ENCODE measurements around the gene EZR.

EZR gene

GRCh38 chr6:158768436-158768835 lies 50.7 kb downstream of the EZR start:
- no peaks in the 10 kb centered on the region for H4K20me1 ChIP-seq (ENCODE audit: insufficient read depth, low read length)
- no peaks in the 10 kb centered on the region for H3K9me3 ChIP-seq (ENCODE audit: low read length)
- H3K79me2 ChIP-seq (ENCODE audit: insufficient read depth, low read length), result no peaks in the 10 kb centered on the region
- no peak overlapping the region for H3K27ac ChIP-seq (ENCODE audit: low read depth, low read length, poor library complexity, severe bottlenecking)
- H3K27me3 ChIP-seq (ENCODE audit: insufficient read depth, low read length), result no peaks in the 10 kb centered on the region
- peaks cover 95% of the 10 kb centered on the region for H3K36me3 ChIP-seq (ENCODE audit: insufficient read depth, low read length)
- H3K4me2 ChIP-seq (ENCODE audit: low read length), result no peak overlapping the region
- no peak overlapping the region for H3K9ac ChIP-seq (ENCODE audit: low read length)
- no peak overlapping the region for H2AFZ ChIP-seq (ENCODE audit: low read length)
- H3F3A ChIP-seq (ENCODE audit: insufficient read depth, low read length), result peaks cover 11% of the 10 kb centered on the region; the same call in 1 of the 2 replicates
- no peak for TF ChIP-seq CTCF (IDR thresholded peaks at IDR 0.05; ENCODE audit: low read length)
- TF ChIP-seq EZH2 (IDR thresholded peaks at IDR 0.05; ENCODE audit: borderline replicate concordance, low read length), result no peak
- no peaks in the 10 kb centered on the region for H3K4me1 ChIP-seq (ENCODE audit: insufficient read depth, low read length, severe bottlenecking)
- no peaks in the 10 kb centered on the region for H3K9me2 ChIP-seq (ENCODE audit: low read depth, low read length)
- H3K4me3 ChIP-seq (ENCODE audit: low read depth, low read length, poor library complexity, severe bottlenecking), result no peak overlapping the region

- Histone ChIP-seq H3K79me2 (ENCODE audit: insufficient read depth, low read length) (no peaks in the 10 kb centered on the region), H3K4me2 (ENCODE audit: low read length) (no peak overlapping the region), H4K20me1 (ENCODE audit: insufficient read depth, low read length) (no peaks in the 10 kb centered on the region), H3K9me2 (ENCODE audit: low read depth, low read length) (no peaks in the 10 kb centered on the region), H3K9me3 (ENCODE audit: low read length) (no peaks in the 10 kb centered on the region), H3K36me3 (ENCODE audit: insufficient read depth, low read length) (peaks cover 88% of the 10 kb centered on the region), H3K9ac (ENCODE audit: low read length) (no peak overlapping the region), H2AFZ (ENCODE audit: low read length) (no peak overlapping the region), H3K4me1 (ENCODE audit: insufficient read depth, low read length, severe bottlenecking) (no peaks in the 10 kb centered on the region), H3K27me3 (ENCODE audit: insufficient read depth, low read length) (no peaks in the 10 kb centered on the region), H3F3A (ENCODE audit: insufficient read depth, low read length) (peaks cover 11% of the 10 kb centered on the region; the same call in 1 of the 2 replicates), H3K4me3 (ENCODE audit: low read depth, low read length, poor library complexity, severe bottlenecking) (no peak overlapping the region), H3K27ac (ENCODE audit: low read depth, low read length, poor library complexity, severe bottlenecking) (no peak overlapping the region)
- TF ChIP-seq EZH2 (IDR thresholded peaks at IDR 0.05; ENCODE audit: borderline replicate concordance, low read length), result no peak
- no peak for TF ChIP-seq CTCF (IDR thresholded peaks at IDR 0.05; ENCODE audit: low read length)
These were observed 51.5 kb downstream of the EZR start for GRCh38 chr6:158767709-158768108.

GRCh38 chr6:158766621-158767455 lies 52.3 kb downstream of the EZR start:
- Histone ChIP-seq H3K79me2 (ENCODE audit: insufficient read depth, low read length) (no peaks in the 10 kb centered on the region), H4K20me1 (ENCODE audit: insufficient read depth, low read length) (no peaks in the 10 kb centered on the region), H3K4me2 (ENCODE audit: low read length) (no peak overlapping the region), H3K4me3 (ENCODE audit: low read depth, low read length, poor library complexity, severe bottlenecking) (no peak overlapping the region), H3F3A (ENCODE audit: insufficient read depth, low read length) (peaks cover 11% of the 10 kb centered on the region; the same call in 1 of the 2 replicates), H3K9me2 (ENCODE audit: low read depth, low read length) (no peaks in the 10 kb centered on the region), H3K9me3 (ENCODE audit: low read length) (no peaks in the 10 kb centered on the region), H2AFZ (ENCODE audit: low read length) (no peak overlapping the region), H3K36me3 (ENCODE audit: insufficient read depth, low read length) (peaks cover 79% of the 10 kb centered on the region), H3K27me3 (ENCODE audit: insufficient read depth, low read length) (no peaks in the 10 kb centered on the region), H3K9ac (ENCODE audit: low read length) (no peak overlapping the region), H3K27ac (ENCODE audit: low read depth, low read length, poor library complexity, severe bottlenecking) (no peak overlapping the region), H3K4me1 (ENCODE audit: insufficient read depth, low read length, severe bottlenecking) (no peaks in the 10 kb centered on the region)
- no peak for TF ChIP-seq EZH2 (IDR thresholded peaks at IDR 0.05; ENCODE audit: borderline replicate concordance, low read length)
- no peak for TF ChIP-seq CTCF (IDR thresholded peaks at IDR 0.05; ENCODE audit: low read length)
